ENCODE data around the gene HDGFL2. TPM values are rescaled to one million over a fixed set of nuclear protein-coding genes. Genes with fewer than 3 reads are reported as not detected.
A peak's percentile ranks its signal among the peaks of the same experiment; 100 is the strongest.

Gene HDGFL2
- polyA plus RNA-seq, 3 donors, result 7.0 to 13.2 (median 10.5) TPM

DNA sequence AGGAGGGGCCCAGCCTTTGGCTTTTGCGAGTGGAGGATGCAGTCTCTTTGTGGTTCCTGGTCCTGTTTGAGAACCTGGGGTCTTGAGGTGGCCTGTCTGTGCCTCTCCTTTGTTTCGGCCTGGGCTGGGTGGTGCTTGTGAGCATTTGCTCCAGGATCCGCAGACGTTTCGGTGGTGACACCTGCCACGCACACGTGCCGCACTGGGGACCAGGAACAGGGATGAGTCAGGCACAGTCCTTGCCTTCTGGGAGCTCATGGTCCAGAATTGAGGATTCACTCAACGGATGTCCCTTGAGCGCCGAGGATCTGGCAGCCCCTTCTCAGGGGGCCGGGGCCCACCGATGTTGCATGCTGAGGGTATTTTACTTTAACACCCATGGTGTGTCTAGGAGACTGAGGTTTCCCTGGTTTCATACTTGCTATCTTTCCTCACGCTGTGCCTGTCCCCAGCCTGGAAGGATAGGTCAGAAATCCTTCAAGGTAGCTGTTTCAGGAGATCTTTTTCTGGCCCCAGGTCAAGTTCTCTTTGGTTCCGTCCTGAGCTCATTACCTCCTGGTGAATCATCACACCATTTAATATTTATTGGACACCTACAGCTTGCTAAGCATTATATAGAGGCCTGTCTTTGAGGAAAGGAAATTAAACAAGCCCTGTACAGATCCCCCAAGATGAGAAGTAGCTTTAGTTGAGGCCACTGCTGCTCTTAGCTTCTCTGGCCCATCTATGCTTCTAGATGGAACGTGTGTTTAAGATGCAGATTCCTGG is 5.1 kb downstream of the HDGFL2 start:
- Histone ChIP-seq H2AFZ (ENCODE audit: insufficient read depth, low read depth, low read length, poor library complexity, severe bottlenecking) (no peak overlapping the region), H3K36me3 (replicated peaks in 1 of 2; ENCODE audit: control insufficient read depth in 1 of 2, insufficient read depth in 2 of 2, low read length in 2 of 2) (peaks cover 23 to 45% of the 10 kb centered on the region in 2 donors), H3K4me3 (replicated peaks in 1 of 3; ENCODE audit: low read depth in 2 of 3, low read length in 3 of 3) (no peak overlapping the region), H3K4me1 (ENCODE audit: control insufficient read depth in 1 of 2, insufficient read depth in 2 of 2, low read length in 2 of 2) (peaks cover 23 to 25% of the 10 kb centered on the region in 2 donors), H4K20me1 (ENCODE audit: insufficient read depth, low read length) (peaks cover 26% of the 10 kb centered on the region), H3K27ac (ENCODE audit: low read depth in 1 of 2, low read length in 2 of 2) (no peak overlapping the region), H3K27me3 (ENCODE audit: control insufficient read depth in 2 of 2, insufficient read depth in 2 of 2, low read length in 2 of 2) (no peaks in the 10 kb centered on the region), H3K9ac (ENCODE audit: insufficient read depth, low read length, poor library complexity, severe bottlenecking) (no peak overlapping the region), H3K79me2 (ENCODE audit: insufficient read depth, low read length) (peaks cover 17% of the 10 kb centered on the region), H3K9me3 (replicated peaks in 1 of 2; ENCODE audit: control insufficient read depth in 1 of 2, insufficient read depth in 1 of 2, low read length in 2 of 2) (no peaks in the 10 kb centered on the region), H3K4me2 (replicated peaks; ENCODE audit: extremely low read depth, low read length, poor library complexity, severe bottlenecking) (no peak overlapping the region)
- Mint-ChIP-seq H3K9me3 (no peaks in the 10 kb centered on the region), H3K27me3 (ENCODE audit: low read depth in 3 of 3) (peaks cover 0 to 1% (median 0%) of the 10 kb centered on the region in 3 donors), H3K36me3 (peaks cover 20 to 61% of the 10 kb centered on the region in 2 donors), H3K27ac (no peak overlapping the region), H3K4me1 (peaks cover 19% of the 10 kb centered on the region), H3K4me3 (no peak overlapping the region)
- no peak for DNase-seq
- intact Hi-C loops (cut with micrococcal nuclease), result no loop called here
- WGBS (ENCODE audit: insufficient coverage), result 92% methylated on average over 12 of the region's 16 CpGs
- TF ChIP-seq, protein P1, sequence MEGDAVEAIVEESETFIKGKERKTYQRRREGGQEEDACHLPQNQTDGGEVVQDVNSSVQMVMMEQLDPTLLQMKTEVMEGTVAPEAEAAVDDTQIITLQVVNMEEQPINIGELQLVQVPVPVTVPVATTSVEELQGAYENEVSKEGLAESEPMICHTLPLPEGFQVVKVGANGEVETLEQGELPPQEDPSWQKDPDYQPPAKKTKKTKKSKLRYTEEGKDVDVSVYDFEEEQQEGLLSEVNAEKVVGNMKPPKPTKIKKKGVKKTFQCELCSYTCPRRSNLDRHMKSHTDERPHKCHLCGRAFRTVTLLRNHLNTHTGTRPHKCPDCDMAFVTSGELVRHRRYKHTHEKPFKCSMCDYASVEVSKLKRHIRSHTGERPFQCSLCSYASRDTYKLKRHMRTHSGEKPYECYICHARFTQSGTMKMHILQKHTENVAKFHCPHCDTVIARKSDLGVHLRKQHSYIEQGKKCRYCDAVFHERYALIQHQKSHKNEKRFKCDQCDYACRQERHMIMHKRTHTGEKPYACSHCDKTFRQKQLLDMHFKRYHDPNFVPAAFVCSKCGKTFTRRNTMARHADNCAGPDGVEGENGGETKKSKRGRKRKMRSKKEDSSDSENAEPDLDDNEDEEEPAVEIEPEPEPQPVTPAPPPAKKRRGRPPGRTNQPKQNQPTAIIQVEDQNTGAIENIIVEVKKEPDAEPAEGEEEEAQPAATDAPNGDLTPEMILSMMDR (IDR thresholded peaks at IDR 0.05), result no peak

GRCh38 chr19:4482721-4483364 is 10.7 kb downstream of the HDGFL2 start:
- no peaks in the 10 kb centered on the region for H3K9me3 ChIP-seq (replicated peaks in 1 of 2; ENCODE audit: control insufficient read depth in 1 of 2, insufficient read depth in 1 of 2, low read length in 2 of 2)
- Mint-ChIP-seq H3K4me1 (no peaks in the 10 kb centered on the region), H3K4me3 (no peak overlapping the region), H3K27me3 (ENCODE audit: low read depth in 3 of 3) (peaks cover 0 to 2% (median 2%) of the 10 kb centered on the region in 3 donors), H3K9me3 (no peaks in the 10 kb centered on the region), H3K36me3 (peaks cover 19 to 74% of the 10 kb centered on the region in 2 donors), H3K27ac (peak overlapping the region in 1 of 7 donors; percentile 55)
- TF ChIP-seq, protein P1 (IDR thresholded peaks at IDR 0.05), result no peak
- DNase-seq, result no peak
- 96% methylated on average over 31 of the region's 35 CpGs for WGBS (ENCODE audit: insufficient coverage)
- no peaks in the 10 kb centered on the region for H3K27me3 ChIP-seq (ENCODE audit: control insufficient read depth in 2 of 2, insufficient read depth in 2 of 2, low read length in 2 of 2)
- H3K79me2 ChIP-seq (ENCODE audit: insufficient read depth, low read length), result no peaks in the 10 kb centered on the region
- H3K4me2 ChIP-seq (replicated peaks; ENCODE audit: extremely low read depth, low read length, poor library complexity, severe bottlenecking), result no peak overlapping the region
- no peak overlapping the region for H3K27ac ChIP-seq (ENCODE audit: low read depth in 1 of 2, low read length in 2 of 2)
- no peaks in the 10 kb centered on the region for H4K20me1 ChIP-seq (ENCODE audit: insufficient read depth, low read length)
- peaks cover 16 to 47% of the 10 kb centered on the region in 2 donors for H3K36me3 ChIP-seq (replicated peaks in 1 of 2; ENCODE audit: control insufficient read depth in 1 of 2, insufficient read depth in 2 of 2, low read length in 2 of 2)
- H3K4me1 ChIP-seq (ENCODE audit: control insufficient read depth in 1 of 2, insufficient read depth in 2 of 2, low read length in 2 of 2), result no peaks in the 10 kb centered on the region
- no peak overlapping the region for H3K9ac ChIP-seq (ENCODE audit: insufficient read depth, low read length, poor library complexity, severe bottlenecking)
- no peak overlapping the region for H2AFZ ChIP-seq (ENCODE audit: insufficient read depth, low read depth, low read length, poor library complexity, severe bottlenecking)
- H3K4me3 ChIP-seq (replicated peaks in 1 of 3; ENCODE audit: low read depth in 2 of 3, low read length in 3 of 3), result no peak overlapping the region
- intact Hi-C loops (cut with micrococcal nuclease), result no loop called here

Data from CD14-positive monocyte (primary cell).